K562 (cell line): Measurements from ENCODE around the gene MPLKIP.

ENCODE experiments used
- CBX8 ChIP-seq: fragments of 200-600 bp; sonication (generic); IDR thresholded peaks from 2 replicates; pipeline ENCODE4 v1.6.1; 2012; ENCODE audit warnings: borderline replicate concordance, mixed run types, low read depth, mild to moderate bottlenecking, moderate library complexity, mixed read lengths, low read length, control low read depth, inconsistent platforms; ENCODE audit not compliant: poor library complexity, severe bottlenecking; ENCODE audit errors: extremely low read depth
- CREB1 ChIP-seq, 2 experiments: sonication (generic) in 1 of 2; formaldehyde crosslinking in 1 of 2; IDR thresholded peaks; 2 replicates each; pipeline versions ENCODE4 v1.6.1 to v1.8.0; 2012 to 2022; ENCODE audit warnings: inconsistent platforms in 1 of 2, mild to moderate bottlenecking in 1 of 2, missing genetic modification reagents in 1 of 2, moderate library complexity in 1 of 2
- DPF2 ChIP-seq: fragments of 450-650 bp; IDR thresholded peaks from 2 replicates; pipeline ENCODE4 v1.6.1; 2016
- FOXJ3 ChIP-seq: sonication (generic); formaldehyde crosslinking; IDR thresholded peaks from 2 replicates; pipeline ENCODE4 v1.4.0; 2020; ENCODE audit warnings: mild to moderate bottlenecking, missing genetic modification reagents
- FOXK2 ChIP-seq, 2 experiments: fragments of 450-650 bp; IDR thresholded peaks in 1 of 2; conservative IDR thresholded peaks in 1 of 2; 2 replicates each; pipeline ENCODE4 v1.6.1; 2016; ENCODE audit warnings: low read depth in 2 of 2, mild to moderate bottlenecking in 1 of 2
- PHF21A ChIP-seq: fragments of 450-650 bp; IDR thresholded peaks from 2 replicates; pipeline ENCODE4 v1.6.1; 2017; ENCODE audit warnings: low read depth, borderline replicate concordance
- PTRF ChIP-seq: fragments of 450-650 bp; IDR thresholded peaks from 2 replicates; pipeline ENCODE4 v1.6.1; 2016; ENCODE audit warnings: mild to moderate bottlenecking, missing genetic modification characterization, missing compliant biosample characterization
- ZNF12 ChIP-seq: sonication (generic); formaldehyde crosslinking; IDR thresholded peaks from 2 replicates; pipeline ENCODE4 v1.4.0; 2020; ENCODE audit warnings: mild to moderate bottlenecking, missing genetic modification reagents
- ZNF655 ChIP-seq: fragments of 250-450 bp; sonication (Bioruptor Pico); IDR thresholded peaks from 2 replicates; pipeline ENCODE4 v1.5.0; 2021
- TF ChIP-seq, protein P1 (sequence below): fragments of 450-650 bp; IDR thresholded peaks from 2 replicates; pipeline ENCODE4 v1.6.1; 2016; ENCODE audit warnings: low read depth
- TF ChIP-seq, protein P2 (sequence below), 3 experiments: IDR thresholded peaks in 2 of 3; conservative IDR thresholded peaks in 1 of 3; 2 replicates each; pipeline ENCODE4 v1.5.1; 2011 to 2012; ENCODE audit warnings: low read length in 3 of 3, mild to moderate bottlenecking in 3 of 3, control low read depth in 2 of 3, improper control_type of control experiment in 1 of 3, inconsistent platforms in 1 of 3, low read depth in 1 of 3, mixed read lengths in 1 of 3, moderate library complexity in 1 of 3; ENCODE audit not compliant: insufficient read depth in 2 of 3
- TF ChIP-seq, protein P3 (sequence below): IDR thresholded peaks from 3 replicates; pipeline ENCODE4 v1.6.1; 2011; ENCODE audit warnings: borderline replicate concordance, mild to moderate bottlenecking, moderate library complexity; ENCODE audit not compliant: insufficient read length; ENCODE audit errors: extremely low read depth

DNA sequence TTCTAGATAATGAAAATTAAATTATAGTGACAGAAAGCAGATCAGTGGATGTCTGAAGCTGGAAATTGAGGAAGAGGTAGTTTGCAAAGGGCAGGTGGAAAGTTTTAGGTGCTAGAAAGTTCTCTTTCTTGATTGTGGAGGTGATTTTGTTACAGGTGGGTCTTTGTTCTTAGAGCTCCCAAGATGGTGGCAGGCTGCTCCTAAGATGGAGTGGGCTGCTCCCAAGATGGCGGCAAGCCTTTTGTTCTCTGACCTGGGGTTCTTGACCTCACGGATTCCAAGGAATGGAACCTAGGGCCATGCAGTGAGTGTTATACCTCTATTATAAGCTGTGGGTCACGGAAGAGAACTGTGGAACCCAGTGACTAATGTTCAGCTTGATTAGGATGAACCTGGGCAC, 32.9 kb upstream of the MPLKIP start:
- TF ChIP-seq, protein P1, sequence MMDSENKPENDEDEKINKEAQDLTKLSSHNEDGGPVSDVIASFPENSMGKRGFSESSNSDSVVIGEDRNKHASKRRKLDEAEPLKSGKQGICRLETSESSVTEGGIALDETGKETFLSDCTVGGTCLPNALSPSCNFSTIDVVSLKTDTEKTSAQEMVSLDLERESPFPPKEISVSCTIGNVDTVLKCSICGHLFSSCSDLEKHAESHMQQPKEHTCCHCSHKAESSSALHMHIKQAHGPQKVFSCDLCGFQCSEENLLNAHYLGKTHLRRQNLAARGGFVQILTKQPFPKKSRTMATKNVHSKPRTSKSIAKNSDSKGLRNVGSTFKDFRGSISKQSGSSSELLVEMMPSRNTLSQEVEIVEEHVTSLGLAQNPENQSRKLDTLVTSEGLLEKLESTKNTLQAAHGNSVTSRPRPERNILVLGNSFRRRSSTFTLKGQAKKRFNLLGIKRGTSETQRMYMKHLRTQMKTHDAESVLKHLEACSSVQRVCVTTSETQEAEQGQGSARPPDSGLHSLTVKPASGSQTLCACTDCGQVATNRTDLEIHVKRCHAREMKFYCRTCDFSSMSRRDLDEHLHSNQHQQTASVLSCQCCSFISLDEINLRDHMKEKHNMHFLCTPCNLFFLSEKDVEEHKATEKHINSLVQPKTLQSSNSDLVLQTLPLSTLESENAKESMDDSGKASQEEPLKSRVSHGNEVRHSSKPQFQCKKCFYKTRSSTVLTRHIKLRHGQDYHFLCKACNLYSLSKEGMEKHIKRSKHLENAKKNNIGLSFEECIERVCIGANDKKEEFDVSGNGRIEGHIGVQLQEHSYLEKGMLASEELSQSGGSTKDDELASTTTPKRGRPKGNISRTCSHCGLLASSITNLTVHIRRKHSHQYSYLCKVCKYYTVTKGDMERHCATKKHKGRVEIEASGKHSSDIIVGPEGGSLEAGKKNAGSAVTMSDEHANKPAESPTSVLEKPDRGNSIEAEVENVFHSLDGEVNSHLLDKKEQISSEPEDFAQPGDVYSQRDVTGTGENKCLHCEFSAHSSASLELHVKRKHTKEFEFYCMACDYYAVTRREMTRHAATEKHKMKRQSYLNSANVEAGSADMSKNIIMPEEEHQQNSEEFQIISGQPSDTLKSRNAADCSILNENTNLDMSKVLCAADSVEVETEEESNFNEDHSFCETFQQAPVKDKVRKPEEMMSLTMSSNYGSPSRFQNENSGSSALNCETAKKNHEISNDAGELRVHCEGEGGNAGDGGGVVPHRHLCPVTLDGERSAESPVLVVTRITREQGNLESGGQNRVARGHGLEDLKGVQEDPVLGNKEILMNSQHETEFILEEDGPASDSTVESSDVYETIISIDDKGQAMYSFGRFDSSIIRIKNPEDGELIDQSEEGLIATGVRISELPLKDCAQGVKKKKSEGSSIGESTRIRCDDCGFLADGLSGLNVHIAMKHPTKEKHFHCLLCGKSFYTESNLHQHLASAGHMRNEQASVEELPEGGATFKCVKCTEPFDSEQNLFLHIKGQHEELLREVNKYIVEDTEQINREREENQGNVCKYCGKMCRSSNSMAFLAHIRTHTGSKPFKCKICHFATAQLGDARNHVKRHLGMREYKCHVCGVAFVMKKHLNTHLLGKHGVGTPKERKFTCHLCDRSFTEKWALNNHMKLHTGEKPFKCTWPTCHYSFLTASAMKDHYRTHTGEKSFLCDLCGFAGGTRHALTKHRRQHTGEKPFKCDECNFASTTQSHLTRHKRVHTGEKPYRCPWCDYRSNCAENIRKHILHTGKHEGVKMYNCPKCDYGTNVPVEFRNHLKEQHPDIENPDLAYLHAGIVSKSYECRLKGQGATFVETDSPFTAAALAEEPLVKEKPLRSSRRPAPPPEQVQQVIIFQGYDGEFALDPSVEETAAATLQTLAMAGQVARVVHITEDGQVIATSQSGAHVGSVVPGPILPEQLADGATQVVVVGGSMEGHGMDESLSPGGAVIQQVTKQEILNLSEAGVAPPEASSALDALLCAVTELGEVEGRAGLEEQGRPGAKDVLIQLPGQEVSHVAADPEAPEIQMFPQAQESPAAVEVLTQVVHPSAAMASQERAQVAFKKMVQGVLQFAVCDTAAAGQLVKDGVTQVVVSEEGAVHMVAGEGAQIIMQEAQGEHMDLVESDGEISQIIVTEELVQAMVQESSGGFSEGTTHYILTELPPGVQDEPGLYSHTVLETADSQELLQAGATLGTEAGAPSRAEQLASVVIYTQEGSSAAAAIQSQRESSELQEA: no peak
- TF ChIP-seq, protein P2, sequence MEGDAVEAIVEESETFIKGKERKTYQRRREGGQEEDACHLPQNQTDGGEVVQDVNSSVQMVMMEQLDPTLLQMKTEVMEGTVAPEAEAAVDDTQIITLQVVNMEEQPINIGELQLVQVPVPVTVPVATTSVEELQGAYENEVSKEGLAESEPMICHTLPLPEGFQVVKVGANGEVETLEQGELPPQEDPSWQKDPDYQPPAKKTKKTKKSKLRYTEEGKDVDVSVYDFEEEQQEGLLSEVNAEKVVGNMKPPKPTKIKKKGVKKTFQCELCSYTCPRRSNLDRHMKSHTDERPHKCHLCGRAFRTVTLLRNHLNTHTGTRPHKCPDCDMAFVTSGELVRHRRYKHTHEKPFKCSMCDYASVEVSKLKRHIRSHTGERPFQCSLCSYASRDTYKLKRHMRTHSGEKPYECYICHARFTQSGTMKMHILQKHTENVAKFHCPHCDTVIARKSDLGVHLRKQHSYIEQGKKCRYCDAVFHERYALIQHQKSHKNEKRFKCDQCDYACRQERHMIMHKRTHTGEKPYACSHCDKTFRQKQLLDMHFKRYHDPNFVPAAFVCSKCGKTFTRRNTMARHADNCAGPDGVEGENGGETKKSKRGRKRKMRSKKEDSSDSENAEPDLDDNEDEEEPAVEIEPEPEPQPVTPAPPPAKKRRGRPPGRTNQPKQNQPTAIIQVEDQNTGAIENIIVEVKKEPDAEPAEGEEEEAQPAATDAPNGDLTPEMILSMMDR (IDR thresholded peaks at IDR 0.05 in 2 of 3, conservative IDR thresholded peaks at IDR 0.05 in 1 of 3; ENCODE audit: insufficient read depth in 2 of 3, low read depth in 1 of 3, low read length in 3 of 3): no peak
- no peak for TF ChIP-seq FOXJ3
- TF ChIP-seq, protein P3, sequence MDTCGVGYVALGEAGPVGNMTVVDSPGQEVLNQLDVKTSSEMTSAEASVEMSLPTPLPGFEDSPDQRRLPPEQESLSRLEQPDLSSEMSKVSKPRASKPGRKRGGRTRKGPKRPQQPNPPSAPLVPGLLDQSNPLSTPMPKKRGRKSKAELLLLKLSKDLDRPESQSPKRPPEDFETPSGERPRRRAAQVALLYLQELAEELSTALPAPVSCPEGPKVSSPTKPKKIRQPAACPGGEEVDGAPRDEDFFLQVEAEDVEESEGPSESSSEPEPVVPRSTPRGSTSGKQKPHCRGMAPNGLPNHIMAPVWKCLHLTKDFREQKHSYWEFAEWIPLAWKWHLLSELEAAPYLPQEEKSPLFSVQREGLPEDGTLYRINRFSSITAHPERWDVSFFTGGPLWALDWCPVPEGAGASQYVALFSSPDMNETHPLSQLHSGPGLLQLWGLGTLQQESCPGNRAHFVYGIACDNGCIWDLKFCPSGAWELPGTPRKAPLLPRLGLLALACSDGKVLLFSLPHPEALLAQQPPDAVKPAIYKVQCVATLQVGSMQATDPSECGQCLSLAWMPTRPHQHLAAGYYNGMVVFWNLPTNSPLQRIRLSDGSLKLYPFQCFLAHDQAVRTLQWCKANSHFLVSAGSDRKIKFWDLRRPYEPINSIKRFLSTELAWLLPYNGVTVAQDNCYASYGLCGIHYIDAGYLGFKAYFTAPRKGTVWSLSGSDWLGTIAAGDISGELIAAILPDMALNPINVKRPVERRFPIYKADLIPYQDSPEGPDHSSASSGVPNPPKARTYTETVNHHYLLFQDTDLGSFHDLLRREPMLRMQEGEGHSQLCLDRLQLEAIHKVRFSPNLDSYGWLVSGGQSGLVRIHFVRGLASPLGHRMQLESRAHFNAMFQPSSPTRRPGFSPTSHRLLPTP: no peak
- no peak for TF ChIP-seq CBX8
- no peak for TF ChIP-seq PHF21A
- TF ChIP-seq ZNF12 (CRISPR knock-in tag): no peak
- TF ChIP-seq PTRF (tag): no peak
- no peak for TF ChIP-seq CREB1 (IDR thresholded peaks at IDR 0.05)
- no peak for TF ChIP-seq CREB1 (CRISPR knock-in tag; IDR thresholded peaks at IDR 0.05)
- TF ChIP-seq FOXK2 (conservative IDR thresholded peaks at IDR 0.05 in 1 of 2, IDR thresholded peaks at IDR 0.05 in 1 of 2; ENCODE audit: low read depth in 2 of 2): no peak
- no peak for TF ChIP-seq ZNF655
- TF ChIP-seq DPF2: no peak
